ENCODE data around the gene SUGT1. TPM values are rescaled to one million over a fixed set of nuclear protein-coding genes. Genes with fewer than 3 reads are reported as not detected.
A peak's percentile ranks its signal among the peaks of the same experiment; 100 is the strongest.
"Not testable (repeated sequence)": the region's sequence is repeated elsewhere in the genome, so short reads cannot be mapped to it uniquely, and the experiment has no call there.

The SUGT1 gene
- 100 to 1,000 TPM in 1 of 4 donors, 10 to 100 TPM in 3; 20.9 to 102 (median 60.5) TPM for total RNA-seq

DNA sequence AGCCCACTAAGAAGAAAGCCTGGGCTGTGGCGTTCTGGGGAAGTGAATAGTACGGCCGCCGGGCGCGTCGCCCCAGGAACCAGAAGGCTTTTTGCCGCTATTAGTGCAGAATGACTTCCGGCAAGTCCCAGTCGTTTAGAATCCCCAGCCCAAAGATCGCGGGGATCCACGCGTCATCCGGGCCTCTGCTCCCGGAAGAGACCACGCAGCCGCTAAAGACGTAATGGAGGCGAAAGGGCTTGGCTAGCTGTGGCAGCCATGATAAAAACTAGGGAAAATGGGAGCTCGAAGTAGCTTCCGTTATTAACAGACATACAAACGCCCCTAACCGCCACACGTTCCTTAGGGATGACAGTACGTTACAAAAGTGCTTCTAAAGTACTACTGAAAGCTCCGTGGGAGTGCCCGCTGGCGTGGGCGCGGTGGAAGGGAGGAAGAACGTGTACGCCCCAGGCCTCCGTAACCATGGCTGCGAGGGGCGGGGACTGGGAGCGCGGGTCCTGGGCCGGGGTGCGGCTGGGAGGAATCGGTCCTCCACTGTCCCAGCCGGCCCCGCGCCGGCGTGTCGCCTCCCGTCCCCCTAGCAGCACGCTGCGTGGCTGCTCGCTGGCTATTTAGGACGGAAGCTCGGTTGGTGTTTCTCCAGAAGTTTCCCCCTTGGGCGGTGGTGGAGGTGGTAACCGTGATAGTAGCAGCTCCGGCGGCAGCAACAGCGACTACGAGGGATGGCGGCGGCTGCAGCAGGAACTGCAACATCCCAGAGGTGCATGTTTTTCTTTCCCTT lies at the start of gene SUGT1:
SUGT1 (plus strand) TSS at position 641 of the 784 bp plus-strand sequence; CDS start at position 726, 85 bp downstream.
- peaks cover 9 to 12% of the 10 kb centered on the region in 2 donors for H3K4me1 ChIP-seq
- peak; percentile 95 to 96 for DNase-seq
- peak within 1 kb of the TSS; percentile 97 to 98 for H3K27ac ChIP-seq
- H3K4me3 ChIP-seq = peak within 1 kb of the TSS; percentile 78 to 94
- TF ChIP-seq, protein P1, sequence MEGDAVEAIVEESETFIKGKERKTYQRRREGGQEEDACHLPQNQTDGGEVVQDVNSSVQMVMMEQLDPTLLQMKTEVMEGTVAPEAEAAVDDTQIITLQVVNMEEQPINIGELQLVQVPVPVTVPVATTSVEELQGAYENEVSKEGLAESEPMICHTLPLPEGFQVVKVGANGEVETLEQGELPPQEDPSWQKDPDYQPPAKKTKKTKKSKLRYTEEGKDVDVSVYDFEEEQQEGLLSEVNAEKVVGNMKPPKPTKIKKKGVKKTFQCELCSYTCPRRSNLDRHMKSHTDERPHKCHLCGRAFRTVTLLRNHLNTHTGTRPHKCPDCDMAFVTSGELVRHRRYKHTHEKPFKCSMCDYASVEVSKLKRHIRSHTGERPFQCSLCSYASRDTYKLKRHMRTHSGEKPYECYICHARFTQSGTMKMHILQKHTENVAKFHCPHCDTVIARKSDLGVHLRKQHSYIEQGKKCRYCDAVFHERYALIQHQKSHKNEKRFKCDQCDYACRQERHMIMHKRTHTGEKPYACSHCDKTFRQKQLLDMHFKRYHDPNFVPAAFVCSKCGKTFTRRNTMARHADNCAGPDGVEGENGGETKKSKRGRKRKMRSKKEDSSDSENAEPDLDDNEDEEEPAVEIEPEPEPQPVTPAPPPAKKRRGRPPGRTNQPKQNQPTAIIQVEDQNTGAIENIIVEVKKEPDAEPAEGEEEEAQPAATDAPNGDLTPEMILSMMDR (IDR thresholded peaks at IDR 0.05) = peak; percentile 48 to 81 (median 58)
- peak; percentile 68 to 69 for TF ChIP-seq POLR2A (IDR thresholded peaks at IDR 0.05)
- intact Hi-C loops (cut with DNase I; ENCODE audit: low total_unique reads) = no loop called here
- no peaks in the 10 kb centered on the region for H3K27me3 ChIP-seq
- H3K9me3 ChIP-seq = no peaks in the 10 kb centered on the region
- no peaks in the 10 kb centered on the region for H3K36me3 ChIP-seq

DNA sequence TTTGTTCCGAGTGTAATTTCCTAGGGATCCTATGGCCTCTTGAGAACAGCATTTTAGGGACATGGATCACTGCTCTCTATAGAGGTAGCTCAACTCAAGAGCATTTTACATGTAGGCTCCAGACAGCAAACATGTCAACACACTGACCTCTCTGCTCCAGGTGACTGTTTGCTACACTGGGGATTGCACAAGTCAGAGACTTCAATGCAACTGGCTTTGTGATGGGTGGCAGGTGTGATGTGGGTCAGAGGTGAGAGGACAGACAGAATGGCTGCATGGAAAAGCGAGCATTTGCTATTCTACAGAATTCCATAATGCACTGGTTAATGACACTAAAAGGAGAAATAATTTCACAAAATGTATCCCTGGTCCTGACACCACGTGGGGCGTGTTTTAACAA lies 49.3 kb upstream of the SUGT1 start:
- H3K4me3 ChIP-seq; H3K36me3 ChIP-seq; intact Hi-C loops (cut with DNase I; ENCODE audit: low total_unique reads); H3K4me1 ChIP-seq; H3K27ac ChIP-seq; H3K9me3 ChIP-seq; DNase-seq; H3K27me3 ChIP-seq: not testable (repeated sequence)

DNA sequence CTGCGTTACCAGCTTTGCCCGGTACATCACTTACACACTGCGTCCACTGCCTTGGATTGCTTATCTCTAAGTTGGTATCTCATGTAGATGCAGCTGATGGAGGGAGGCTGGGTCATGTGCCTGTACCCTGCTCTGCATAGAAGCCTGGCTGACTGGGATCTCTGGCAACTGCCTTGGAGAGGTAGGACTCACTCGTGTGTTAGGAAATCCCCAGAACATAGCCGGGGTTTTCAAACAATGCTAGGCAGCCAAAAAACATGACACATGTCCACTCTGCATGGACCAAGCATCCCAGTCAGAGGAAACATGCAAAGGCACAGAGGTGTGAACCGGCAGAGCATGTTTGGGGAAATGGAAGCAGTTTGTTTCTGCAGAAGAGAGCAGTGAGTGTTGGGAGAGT lies 46.5 kb upstream of the SUGT1 start:
- H3K27me3 ChIP-seq; intact Hi-C loops (cut with DNase I; ENCODE audit: low total_unique reads); H3K4me1 ChIP-seq: not testable (repeated sequence)

DNA sequence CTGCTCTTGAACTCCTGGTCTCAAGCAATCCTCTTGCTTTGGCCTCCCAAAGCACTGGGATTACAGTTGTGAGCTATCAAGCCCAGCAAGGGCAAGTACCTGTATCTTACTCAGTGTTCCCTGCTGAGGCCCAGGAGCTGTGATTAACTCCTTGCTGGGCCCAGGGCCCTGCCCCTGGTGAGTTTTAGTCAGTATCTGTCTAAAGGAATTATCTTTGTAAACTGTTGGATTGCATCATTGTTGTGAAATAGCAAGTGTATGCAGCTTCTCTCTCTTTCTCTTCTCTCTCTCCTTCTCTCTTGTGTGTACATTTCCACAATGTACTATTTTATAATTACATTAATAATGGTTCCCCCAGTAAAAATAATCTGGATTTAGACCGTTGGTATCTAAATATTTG lies 45.8 kb upstream of the SUGT1 start:
- H3K4me3 ChIP-seq; H3K4me1 ChIP-seq; H3K27ac ChIP-seq; H3K9me3 ChIP-seq; H3K27me3 ChIP-seq; DNase-seq; H3K36me3 ChIP-seq; intact Hi-C loops (cut with DNase I; ENCODE audit: low total_unique reads): not testable (repeated sequence)

More for the DNA sequence above, 46.5 kb upstream of the SUGT1 start:
- not testable (repeated sequence) for DNase-seq, H3K27ac ChIP-seq, H3K36me3 ChIP-seq, H3K9me3 ChIP-seq, H3K4me3 ChIP-seq

DNA sequence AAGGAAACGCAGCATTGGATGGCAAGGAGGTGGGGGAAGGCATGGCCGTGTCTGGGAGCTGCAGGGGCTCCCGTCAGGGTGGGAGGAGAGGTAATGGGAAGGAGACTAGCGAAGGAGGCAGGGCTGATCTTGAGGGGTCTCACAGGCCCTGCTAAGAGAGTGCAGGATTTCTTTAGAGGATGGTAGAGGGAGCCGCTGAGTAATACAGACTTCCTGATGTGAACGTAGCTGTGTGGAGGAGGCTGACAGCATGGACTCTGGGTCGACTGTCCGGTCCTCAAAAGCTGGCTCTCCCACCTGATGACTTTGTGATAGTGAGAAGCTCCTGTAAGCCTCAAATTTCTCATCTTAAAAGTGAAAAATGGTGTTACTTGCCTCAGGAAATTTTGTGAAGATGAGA lies 44.5 kb upstream of the SUGT1 start:
- H3K4me3 ChIP-seq; H3K9me3 ChIP-seq; intact Hi-C loops (cut with DNase I; ENCODE audit: low total_unique reads); DNase-seq; H3K27me3 ChIP-seq; H3K36me3 ChIP-seq; H3K27ac ChIP-seq; H3K4me1 ChIP-seq: not testable (repeated sequence)

DNA sequence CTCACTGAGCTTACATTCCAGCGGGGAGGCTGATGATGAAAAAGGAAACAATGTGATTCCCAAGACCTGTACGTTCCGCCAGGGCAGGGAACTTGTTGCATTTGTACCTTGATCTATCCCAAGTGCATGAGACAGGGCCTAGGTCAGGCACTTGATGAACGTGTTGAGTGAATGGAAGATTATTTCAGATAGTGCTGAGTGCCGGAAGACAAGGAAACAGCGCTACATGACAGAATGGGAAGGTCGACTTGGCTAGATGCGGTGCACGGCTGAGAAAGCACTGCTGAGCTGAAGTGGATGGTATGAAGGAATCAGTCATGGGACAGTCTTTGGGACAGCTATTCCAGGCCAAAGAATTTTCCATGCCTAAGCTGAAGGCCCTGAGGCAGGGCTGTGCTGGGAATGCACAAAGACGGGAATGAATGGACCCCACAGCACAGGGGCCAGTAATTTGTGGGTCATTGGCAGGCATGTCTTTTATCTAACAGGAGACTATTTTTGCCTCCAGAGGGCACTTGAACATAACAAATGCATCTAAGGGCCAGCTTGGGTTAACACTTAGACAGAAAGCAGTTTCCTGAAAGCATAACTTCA lies 43.5 kb upstream of the SUGT1 start:
- intact Hi-C loops (cut with DNase I; ENCODE audit: low total_unique reads); H3K4me3 ChIP-seq; H3K27me3 ChIP-seq; H3K27ac ChIP-seq; DNase-seq; H3K4me1 ChIP-seq; H3K36me3 ChIP-seq; H3K9me3 ChIP-seq: not testable (repeated sequence)
- TF ChIP-seq, protein P1 (IDR thresholded peaks at IDR 0.05) = peak; percentile 15 to 42 (median 20)

DNA sequence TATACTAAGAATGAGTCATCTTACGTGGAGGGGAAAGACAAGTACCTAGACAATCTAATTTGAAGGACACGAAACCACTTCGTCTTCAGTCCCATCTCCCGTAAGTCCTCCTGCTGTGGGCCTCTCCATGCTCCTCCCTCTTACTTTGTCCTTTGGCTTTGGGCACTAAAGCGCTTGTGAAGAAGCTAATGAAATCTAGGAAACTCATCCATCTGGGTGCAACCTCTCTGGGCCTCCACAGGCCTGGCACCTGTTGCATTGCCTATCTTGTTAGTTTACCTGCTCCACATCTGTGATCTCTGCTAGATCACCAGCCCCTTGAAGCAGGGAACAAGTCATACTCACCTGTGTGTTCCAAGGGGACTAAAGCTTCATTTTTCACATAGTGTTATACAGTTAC lies 42.5 kb upstream of the SUGT1 start:
- H3K27me3 ChIP-seq; intact Hi-C loops (cut with DNase I; ENCODE audit: low total_unique reads); H3K36me3 ChIP-seq; H3K4me1 ChIP-seq; H3K4me3 ChIP-seq; H3K27ac ChIP-seq; H3K9me3 ChIP-seq; DNase-seq: not testable (repeated sequence)
